Gastrocnemius medialis (tissue), 4 donors: ENCODE data around the gene IFT22.

ENCODE experiments used
- POLR2A ChIP-seq, 2 donors: fragments of 450-650 bp; IDR thresholded peaks; one replicate each; pipeline ENCODE4 v1.6.1; 2017; ENCODE audit warnings: antibody characterized with exemption in 2 of 2, mild to moderate bottlenecking in 2 of 2, moderate library complexity in 2 of 2
- TF ChIP-seq, protein P1 (sequence below), 5 experiments: fragments of 450-650 bp in 3 of 5; fragments of 200-600 bp in 2 of 5; sonication (generic) in 2 of 5; IDR thresholded peaks in 4 of 5; conservative IDR thresholded peaks in 1 of 5; 1 replicate in 4 of 5; 2 replicates in 1 of 5; pipeline ENCODE4 v1.5.1; 2016 to 2019; ENCODE audit warnings: antibody characterized with exemption in 5 of 5, mild to moderate bottlenecking in 3 of 5, moderate library complexity in 3 of 5

DNA sequence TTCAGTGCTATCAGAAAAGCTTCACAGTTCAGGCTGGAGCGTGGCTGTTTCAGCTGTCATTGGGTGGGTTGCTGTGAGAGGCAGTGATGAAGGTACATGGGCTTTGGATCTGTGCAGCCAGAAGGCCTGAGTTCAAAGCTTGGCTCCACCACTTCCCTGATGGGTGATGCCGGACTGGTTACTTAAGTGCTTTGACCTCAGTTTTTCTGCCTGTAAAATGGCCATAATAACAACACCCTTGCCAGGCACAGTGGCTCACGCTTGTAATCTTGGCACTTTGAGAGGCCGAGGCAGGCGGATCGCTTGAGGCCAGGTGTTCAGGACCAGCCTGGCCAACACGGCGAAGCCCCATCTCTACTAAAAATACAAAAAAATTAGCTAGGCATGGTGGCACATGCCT, 10.4 kb upstream of the IFT22 start:
- TF ChIP-seq, protein P1, sequence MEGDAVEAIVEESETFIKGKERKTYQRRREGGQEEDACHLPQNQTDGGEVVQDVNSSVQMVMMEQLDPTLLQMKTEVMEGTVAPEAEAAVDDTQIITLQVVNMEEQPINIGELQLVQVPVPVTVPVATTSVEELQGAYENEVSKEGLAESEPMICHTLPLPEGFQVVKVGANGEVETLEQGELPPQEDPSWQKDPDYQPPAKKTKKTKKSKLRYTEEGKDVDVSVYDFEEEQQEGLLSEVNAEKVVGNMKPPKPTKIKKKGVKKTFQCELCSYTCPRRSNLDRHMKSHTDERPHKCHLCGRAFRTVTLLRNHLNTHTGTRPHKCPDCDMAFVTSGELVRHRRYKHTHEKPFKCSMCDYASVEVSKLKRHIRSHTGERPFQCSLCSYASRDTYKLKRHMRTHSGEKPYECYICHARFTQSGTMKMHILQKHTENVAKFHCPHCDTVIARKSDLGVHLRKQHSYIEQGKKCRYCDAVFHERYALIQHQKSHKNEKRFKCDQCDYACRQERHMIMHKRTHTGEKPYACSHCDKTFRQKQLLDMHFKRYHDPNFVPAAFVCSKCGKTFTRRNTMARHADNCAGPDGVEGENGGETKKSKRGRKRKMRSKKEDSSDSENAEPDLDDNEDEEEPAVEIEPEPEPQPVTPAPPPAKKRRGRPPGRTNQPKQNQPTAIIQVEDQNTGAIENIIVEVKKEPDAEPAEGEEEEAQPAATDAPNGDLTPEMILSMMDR (IDR thresholded peaks at IDR 0.05 in 4 of 5, conservative IDR thresholded peaks at IDR 0.05 in 1 of 5): no peak
- no peak for TF ChIP-seq POLR2A (IDR thresholded peaks at IDR 0.05)
